ENCODE results near the gene EXOC3L4.
A peak's percentile ranks its signal among the peaks of the same experiment; 100 is the strongest.

The EXOC3L4 gene

DNA sequence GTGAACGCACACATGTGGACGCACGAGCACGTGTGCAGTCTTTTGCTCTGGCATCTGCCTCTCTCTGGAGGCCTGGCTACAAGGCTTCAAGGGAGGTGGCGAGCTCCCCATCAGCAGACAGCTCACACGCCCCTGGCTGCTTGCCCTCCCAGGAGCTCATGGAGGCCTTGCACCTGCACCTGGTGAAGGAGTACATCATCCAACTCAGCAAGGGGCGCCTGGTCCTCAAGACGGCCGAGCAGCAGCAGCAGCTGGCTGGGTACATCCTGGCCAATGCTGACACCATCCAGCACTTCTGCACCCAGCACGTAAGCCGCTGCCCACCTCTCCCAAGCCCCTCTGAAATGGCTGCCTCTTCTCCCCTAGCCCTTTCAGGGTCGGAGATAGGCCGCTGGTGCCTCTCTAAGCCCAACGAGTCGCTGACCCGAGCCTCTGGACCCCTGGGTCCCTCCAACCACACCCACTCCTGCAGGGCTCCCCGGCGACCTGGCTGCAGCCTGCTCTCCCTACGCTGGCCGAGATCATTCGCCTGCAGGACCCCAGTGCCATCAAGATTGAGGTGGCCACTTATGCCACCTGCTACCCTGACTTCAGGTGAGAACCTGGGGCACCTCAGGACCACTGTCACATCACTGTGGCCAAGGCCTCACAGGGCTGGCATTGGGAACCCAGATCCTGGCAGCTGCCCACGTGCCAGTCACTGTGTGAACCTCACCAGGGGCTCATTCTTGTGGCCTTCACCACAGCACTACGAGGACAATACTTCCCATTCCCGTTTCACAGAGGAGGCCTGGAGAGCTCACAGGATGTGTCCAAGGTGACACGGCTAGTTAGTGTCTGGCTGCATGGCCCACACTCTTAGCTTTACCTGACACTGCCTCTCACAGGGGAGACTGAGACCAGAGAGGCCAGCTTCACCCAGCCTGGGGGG is 39.0 kb downstream of the EXOC3L4 start:
- no peak for DNase-seq (ENCODE audit: low read depth in 2 of 2)

DNA sequence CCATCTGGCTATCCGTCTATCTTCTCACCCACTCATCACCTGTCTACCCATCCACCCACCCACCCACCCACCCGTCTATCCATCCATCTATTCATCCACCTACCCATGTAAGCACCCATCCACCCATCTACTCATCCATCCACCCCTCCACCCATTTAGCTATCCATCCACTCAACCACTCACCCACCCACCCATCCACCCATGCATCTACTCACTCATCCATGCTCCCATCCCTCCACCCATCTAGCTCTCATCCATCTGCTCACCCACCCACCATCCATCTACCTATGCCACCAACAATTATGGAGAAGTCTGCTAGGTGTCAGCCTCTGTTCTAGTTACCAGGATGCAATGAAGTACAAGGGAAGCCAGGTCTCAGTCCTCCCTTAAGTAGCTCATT is 39.9 kb downstream of the EXOC3L4 start:
- no peak for DNase-seq (ENCODE audit: low read depth in 2 of 2)

DNA sequence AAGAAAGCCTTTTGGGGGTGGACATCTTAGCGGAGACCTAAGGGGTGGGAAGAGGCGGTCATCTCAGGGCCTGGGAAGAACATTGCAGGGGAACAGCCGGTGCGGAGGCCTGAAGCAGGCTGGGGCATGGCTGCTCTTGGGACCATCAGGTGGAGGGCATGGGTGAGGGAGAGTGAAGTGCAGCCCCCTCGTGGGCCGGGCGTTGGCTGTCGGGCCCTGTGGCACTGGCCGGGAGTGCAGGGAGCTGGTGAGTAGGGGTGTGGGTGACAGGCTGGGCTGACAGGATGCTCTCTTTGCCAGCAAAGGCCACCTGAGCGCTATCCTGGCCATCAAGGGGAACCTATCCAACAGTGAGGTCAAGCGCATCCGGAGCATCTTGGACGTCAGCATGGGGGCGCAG is 40.4 kb downstream of the EXOC3L4 start:
- DNase-seq (ENCODE audit: low read depth in 2 of 2) = no peak

DNA sequence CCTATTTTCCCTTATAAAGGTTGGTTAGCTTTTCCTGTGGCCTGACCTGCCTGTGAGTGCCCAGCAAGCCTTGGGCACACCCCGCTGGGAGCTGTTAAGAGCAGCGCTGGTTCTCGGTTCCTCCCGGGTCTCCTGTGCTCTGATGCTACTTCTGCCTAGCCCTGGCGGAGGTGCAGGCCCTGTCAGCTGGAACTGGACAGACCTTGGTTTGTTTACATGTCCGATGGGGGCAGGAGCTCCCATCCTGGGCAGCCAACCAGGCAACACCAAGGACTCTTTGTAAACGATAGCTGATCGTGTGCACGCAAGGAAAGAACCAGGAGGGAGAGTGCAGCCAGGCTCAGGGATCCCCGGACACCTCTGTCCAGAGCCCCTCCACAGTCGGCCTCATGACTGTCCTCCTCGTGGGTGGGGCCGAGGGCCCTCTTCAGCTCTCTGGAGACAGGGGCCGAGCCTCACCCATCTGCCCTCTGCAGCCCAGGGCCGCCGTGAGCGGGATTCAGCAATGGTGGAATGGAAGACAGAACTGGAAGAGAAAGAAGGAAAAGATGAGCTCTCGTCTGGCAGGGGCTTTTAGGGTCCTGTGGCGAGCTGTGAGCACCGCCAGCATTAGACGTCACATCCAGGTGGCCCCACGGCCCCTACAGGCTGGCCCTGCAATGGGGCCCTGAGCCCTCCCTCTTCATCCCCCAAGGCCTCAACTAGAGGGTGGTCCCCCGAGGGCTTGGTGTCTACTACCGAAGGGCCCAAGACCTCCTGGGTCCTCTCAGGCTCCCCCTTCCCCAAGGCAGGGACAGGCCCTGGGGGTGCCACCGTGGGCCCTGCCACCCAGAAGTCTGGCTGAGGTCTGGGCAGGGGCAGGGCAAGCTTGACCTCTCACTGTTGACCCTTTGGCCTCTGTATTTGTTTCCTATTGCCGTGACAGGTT is 41.1 kb downstream of the EXOC3L4 start:
- no peak for DNase-seq (ENCODE audit: low read depth in 2 of 2)

DNA sequence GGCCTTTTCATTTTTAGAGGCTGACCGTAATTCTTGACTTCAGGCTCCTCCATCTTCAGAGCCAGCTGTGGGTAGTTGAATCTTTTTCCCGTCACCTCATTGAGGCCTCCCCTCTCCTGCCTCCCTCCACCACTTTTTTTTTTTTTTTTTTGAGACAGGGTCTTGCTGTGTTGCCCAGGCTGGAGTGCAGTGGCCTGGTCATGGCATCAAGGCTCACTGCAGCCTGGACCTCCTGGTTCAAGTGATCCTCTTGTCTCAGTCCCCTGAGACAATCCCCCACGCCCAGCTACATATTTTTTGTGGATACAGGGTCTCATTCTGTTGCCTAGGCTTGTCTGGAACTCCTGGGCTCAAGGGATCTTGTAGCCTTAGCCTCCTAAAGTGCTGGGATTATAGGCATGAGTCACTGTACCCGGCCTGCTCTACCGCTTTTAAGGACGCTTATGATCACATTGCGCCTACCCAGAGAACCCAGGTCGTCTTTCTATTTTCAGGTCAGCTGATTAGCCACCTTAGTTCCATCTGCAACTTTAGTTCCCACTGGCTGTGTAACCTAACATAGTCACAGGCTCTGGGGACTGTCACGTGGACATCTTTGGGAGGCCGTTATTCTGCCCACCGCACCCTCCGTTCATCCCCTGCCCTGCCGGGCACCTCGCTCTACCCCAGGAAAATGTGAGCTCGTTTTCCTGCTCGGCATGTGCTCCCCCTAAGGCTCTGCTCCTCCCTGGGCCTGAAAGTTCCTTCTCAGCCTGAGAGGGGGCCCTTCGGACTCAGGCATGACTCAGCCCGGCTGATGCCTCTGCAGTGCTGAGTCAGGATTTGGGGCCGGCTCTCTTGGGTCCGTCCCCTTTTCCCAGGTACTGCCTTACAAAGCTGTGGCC is 42.1 kb downstream of the EXOC3L4 start:
- DNase-seq (ENCODE audit: low read depth in 2 of 2) = no peak

DNA sequence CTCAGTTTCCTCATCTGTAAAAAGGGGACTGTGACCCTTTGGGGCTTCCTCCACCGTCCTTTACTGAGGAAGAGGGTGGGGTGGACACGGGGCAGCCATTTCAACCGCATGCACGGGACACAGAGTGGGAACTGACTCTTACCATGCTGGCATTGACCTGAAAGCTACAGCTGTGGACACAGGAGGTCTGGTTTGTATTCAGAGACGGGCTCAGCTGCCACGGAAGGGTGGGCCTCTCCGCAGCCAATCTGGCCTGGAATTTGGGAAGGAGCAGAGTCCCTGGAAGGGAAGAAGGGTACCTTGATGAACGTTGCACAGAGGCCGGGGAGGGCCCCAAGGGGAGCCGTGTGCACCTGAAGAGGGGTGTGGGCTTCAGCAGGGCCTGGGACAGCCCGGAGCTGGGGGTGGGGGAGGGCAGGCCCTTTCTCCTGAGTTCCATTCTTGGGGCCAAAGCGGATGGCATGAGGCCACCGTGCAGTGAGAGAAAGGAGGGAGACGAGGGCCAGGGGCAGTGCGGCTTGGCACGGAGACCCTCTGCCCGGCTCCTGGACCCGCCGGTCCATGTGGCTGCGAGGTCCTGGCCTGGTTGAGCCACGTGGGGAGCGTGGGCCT is 43.3 kb downstream of the EXOC3L4 start:
- no peak for DNase-seq (ENCODE audit: low read depth in 2 of 2)

DNA sequence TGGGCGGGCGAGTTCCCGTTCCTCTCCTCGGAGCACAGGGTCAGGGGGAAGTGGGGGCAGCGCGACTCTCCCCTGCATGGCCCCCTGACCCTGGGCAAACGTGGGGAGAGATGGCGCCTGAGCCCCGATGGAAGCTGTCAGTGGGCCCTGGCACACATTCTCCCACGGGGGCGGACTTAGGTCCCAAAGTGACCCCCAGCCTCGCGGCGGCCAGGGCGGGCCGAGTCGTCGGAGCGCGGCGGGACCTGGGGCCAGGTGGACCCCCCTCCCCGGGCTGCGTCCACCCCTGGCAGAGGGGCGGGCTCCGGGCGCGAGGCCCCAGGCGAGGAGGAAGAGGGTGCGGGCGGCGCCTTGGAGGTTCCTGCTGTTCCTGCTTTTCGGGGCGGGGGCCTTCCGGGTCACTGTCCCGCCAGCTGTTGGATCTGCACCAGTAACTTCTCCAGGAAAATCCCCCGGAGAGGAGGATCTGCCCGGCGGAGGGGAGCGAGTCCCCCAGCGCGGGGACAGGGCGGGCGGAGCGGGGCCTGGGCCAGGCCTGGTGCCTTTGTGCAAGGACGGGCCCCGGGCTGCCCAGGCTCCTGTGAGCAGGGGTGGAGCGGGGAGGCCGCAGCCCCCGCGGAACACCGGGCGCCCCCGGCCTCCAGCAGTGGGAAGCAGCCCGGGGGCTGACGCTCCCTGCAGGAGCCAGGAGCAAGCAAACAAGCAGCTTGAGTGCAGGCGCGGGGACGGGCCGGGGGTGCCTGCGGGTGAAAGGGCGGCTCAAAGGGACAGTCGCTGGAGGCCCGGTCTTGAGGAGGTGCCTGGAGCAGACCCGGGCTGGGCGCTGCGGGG is 44.0 kb downstream of the EXOC3L4 start:
- DNase-seq (ENCODE audit: low read depth in 2 of 2) = no peak

DNA sequence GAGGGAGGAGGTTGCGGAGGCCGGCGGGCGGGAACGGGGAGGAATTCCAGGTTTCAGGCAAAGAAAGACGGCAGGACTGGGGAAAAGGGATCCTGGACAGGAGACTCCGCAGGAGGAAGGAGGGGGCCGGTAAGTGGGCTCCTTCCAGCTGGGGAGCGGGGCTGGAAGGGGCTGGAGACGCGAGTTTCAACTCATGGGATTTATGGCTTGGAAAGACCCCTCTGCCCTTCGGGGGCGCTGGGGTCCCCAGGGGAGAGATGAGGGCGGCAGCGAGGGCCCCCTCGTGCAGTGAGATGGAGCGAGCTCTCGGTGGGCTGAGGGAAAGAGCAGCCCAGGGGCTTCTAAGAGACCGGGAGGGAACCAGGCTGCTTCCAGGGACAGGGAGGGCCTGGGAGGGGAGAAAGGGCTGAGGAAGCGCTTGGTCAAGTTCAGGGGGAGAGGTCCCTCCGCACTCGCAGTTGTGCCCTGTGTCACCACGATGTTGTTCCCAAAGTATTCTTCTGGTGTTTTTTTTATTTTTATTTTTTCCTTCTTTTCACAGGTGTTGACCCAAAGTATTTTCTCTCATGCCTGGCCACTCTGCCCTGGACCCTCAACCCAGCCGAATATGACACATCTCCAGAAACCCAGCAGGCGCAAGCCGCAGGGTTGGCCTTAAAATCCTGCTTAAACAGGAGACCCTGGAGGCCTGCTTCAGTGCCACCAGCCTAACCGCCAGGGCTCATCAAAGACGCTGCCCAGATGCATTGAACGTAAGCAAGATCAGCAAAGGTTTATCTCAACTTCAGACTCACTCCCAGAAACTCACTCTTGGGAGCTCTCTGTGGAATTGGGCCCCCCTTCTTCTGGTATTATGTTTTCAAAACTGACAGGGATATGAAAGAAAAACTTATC is 44.9 kb downstream of the EXOC3L4 start:
- DNase-seq (ENCODE audit: low read depth in 2 of 2) = no peak

DNA sequence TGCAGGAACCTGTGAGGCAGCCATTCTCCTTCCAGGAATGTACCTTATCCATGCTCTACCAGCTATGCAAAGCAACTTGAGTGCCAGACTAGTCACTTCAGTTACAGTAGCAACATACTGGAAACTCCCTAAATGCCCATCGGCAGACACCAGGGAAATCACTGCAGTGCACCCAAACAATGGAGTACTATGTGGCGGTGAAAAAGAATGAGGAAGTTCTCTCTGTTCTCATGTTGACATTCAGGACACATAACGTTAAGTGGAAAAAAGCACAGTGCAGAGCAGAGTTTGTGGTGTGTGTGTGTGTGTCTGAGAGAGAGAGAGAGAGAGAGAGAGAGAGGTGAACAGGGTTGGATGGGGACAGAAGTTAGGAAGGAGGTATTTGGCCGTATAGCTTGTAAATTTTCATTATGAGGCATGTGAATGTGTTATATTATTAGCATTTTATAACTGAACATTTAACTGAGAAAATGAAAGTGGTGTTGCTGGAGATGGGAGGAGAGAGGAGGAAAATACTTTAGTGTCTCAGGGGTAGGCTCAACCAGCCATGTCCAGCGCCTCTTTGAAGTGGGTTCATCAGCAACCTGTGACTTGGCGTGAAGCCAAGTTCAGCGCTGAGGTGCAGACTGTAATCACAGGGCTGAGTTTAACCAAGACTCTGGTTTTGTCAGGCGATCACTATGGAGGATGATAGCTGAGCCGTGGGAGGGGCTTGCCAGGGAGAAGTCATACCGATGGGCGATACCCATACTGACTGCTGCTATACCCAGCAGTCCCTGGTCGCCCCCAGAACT is 46.0 kb downstream of the EXOC3L4 start:
- no peak for DNase-seq (ENCODE audit: low read depth in 2 of 2)

DNA sequence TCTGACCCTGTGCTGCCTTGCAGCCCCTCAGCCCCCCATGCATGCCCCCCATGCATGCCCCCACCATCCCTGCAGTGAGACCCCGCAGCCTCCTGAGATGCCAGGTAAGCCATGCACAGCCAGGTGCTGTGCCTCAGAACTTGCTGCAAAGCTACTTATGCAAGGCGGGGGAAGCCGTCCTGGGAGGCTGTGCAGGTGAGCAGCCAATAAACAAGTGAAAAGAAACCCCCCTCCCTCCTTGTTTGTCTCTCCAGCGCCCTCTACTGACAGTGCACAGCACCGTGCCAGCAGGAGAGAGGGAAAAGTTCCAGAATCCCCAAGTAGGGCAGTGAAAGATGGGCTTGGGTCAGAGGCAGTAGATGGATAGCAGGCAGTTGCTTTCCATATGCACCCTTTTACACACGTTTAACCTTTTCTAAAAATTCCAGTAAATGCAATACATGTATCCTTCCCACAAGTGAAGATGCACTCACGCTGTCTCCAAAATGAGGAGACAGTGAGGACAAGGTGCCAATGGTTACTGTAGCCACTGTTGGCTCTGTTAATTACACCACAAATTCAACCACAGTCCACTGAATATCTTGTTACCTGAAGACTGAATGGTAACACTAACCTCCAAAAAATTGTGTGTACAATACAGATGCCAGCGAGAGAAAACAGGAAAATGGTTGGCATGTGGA is 46.7 kb downstream of the EXOC3L4 start:
- peak in 1 of 2 donors; percentile 4 for DNase-seq (ENCODE audit: low read depth in 2 of 2)

DNA sequence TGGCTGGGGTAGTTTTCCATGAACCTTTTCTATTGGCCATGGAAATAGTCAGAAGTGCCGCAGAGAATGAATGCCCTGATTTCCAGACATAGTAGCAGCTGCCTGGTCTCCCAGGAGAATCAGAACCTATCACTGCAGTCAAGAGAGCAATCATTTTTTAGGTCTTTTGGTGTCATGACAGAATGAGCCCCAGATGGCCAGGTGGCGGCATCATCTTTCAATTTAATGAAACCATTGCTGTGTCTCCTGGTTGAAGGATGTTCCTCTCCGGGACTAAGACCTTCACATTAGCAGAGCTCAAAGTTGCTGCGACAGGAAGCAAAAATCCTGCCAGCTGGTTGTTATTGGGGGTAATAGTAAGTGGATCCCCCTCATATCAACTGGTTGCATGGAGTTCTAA is 47.5 kb downstream of the EXOC3L4 start:
- DNase-seq (ENCODE audit: low read depth in 2 of 2) = no peak

DNA sequence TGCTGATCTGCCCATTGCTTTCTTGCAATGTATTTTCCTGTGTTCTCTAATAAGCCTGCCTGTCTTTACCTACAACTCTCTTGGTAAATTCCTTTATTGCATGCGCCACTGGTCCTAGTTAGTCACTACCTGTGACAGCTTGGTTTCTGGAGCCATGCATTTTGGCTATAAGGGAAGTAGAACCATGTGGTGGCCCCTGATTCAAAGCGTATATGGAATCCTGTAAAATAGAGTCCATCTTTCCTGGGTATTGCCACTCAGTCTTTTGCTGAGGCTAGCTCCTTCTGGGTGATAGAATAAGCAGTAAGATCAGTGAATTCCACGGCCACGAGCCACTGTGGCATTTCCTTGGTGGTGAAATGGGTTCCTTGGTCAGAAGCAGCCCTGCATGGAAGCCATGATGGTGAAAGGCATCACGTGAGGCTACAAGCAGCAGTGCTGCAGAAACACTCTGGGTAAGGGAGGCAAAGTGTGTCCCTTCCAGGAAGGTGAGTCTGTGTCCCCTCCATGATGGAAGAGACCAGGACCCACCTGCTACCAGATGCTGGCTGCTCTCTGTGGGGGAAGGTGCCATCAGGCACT is 48.3 kb downstream of the EXOC3L4 start:
- DNase-seq (ENCODE audit: low read depth in 2 of 2) = no peak

DNA sequence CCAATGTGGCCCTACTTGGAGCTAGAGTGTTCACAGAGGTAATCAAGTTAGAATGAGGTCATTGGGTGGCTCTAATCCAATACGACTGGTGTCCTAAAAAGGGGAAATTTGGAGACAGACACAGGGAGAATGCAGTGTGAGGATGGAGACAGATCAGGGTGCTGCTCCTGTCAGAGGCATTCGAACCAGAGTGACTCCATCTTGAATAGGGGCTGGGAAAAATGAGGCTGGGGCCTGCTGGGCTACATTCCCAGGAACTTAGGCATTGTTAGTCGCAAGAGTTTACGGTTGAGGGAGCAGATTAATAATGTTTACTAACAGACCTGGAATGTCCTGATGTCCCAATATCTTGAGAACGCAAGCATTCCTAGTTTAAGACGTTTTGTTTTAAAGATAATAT is 49.0 kb downstream of the EXOC3L4 start:
- no peak for DNase-seq (ENCODE audit: low read depth in 2 of 2)

DNA sequence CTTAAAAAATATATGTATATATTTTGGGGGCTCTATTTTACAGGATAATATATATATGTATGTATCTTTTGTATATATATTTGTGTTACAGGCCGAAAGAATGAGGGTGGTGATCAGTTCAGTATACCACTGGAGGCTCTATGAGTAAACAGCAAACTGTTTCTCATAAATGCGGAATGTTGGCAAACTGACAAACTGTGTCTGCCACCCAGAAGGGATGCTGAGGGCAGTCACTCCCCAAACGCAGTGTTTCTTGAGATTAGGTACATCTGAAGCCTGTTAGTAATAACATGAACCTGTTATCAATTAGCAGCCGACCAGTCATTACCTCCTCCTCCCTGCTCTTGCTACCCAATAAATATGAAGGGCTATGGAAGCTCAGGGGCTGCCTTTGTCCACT is 49.6 kb downstream of the EXOC3L4 start:
- no peak for DNase-seq (ENCODE audit: low read depth in 2 of 2)

DNA sequence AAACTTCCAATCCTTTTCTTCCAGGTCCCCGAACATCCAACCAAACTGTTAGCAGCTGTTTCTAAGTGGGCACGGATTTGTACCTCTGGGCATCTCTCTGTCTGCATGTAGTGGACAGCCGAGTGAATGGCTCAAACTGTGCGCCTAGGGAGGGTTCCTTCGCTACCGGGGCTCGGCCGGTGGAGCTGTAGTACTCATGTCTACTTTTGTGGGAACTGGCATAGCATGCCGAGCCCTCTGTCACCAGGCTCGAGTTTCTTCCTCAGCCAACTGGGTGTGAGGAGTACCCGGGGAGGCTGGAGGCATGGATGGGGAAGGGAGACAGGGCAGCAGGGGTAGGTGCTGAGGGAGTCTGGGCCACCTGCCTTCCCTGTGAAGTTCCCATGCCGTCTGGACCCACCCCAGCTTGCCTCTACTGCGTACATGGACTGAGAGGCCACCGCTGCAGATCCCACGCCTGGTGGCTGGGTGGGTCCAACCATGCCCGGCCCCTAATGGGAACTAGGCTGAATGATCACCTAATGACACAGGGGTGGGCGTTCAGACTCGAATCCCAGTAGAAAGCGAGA is 51.7 kb downstream of the EXOC3L4 start:
- DNase-seq (ENCODE audit: low read depth in 2 of 2) = no peak

DNA sequence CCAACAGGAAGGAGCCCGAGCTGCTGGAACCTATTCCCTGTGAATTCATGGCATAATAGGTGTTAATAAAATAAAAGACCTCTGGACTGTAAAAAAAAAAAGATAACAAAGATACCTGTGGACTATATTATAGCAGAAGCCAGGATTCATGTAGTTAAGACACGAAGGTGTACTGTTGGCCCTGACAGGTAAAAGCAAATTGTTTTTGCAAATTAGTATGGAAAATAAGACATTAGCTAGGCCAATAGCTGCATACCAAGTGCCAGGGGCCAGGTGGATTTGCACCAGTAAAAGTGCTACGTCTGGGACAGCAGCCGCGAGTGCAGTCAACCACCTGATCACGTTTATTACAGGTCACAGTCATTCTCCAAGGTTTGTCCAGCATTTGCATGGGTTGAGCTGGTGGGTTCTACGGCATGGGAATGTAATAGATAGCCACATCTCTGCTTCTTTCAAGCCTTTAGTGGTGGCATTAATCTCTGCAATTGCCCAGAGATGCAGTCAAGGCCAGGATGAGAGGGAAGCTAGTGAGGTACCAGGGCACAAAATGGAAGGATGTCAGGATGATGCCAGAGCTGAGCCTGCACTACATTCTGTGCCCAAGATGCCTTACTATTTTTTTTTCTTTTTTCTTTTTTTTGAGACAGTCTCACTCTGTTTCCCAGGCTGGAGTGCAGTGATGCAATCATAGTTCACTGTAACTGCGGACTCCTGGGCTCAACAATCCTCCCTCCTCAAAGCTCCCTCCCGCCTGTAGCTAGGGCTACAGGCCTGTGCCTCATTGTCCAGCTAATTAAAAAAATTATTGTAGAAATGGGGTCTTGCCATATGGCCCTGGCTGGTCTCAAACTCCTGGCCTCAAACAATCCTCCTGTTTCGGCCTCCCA is 55.1 kb downstream of the EXOC3L4 start:
- DNase-seq (ENCODE audit: low read depth in 2 of 2) = no peak
